Measurements from ENCODE around the gene PCDHGA9.
"Not testable (repeated sequence)": the region's sequence is repeated elsewhere in the genome, so short reads cannot be mapped to it uniquely, and the experiment has no call there.

PCDHGA9 gene

GRCh38 chr5:141414548-141415274, 12.1 kb downstream of the PCDHGA9 start:
- DNase-seq: not testable (repeated sequence)

- not testable (repeated sequence) for DNase-seq
These were observed 12.7 kb downstream of the PCDHGA9 start for GRCh38 chr5:141415275-141415618.

GRCh38 chr5:141417494-141418172, 15.1 kb downstream of the PCDHGA9 start, which contains the start of gene PCDHGB7:
Gene PCDHGB7, plus strand, starts transcription at chr5:141417677. Its CDS starts 183 bp downstream, at chr5:141417860.
- DNase-seq: not testable (repeated sequence)

GRCh38 chr5:141419074-141419880, 16.7 kb downstream of the PCDHGA9 start:
- no peak for DNase-seq

- DNase-seq: no peak
These were observed 18.4 kb downstream of the PCDHGA9 start, which contains the start of gene PCDHGA11 for GRCh38 chr5:141420855-141421488. Gene PCDHGA11, plus strand, starts transcription at chr5:141421051. Its CDS starts 177 bp downstream, at chr5:141421228.

GRCh38 chr5:141421489-141421855, 18.9 kb downstream of the PCDHGA9 start:
- DNase-seq: no peak

- DNase-seq: no peak
These were observed 20.2 kb downstream of the PCDHGA9 start for GRCh38 chr5:141422742-141423291.

GRCh38 chr5:141427783-141428426, 25.3 kb downstream of the PCDHGA9 start:
- DNase-seq: no peak

- DNase-seq: no peak
These were observed 27.9 kb downstream of the PCDHGA9 start, which contains the start of gene PCDHGA12 for GRCh38 chr5:141430332-141431113. Gene PCDHGA12, plus strand, starts transcription at chr5:141430507. Its CDS starts 253 bp downstream, at chr5:141430760.

- no peak for DNase-seq
These were observed 28.7 kb downstream of the PCDHGA9 start for GRCh38 chr5:141431286-141431685.

GRCh38 chr5:141432308-141432707, 29.7 kb downstream of the PCDHGA9 start:
- not testable (repeated sequence) for DNase-seq

GRCh38 chr5:141432726-141433125, 30.1 kb downstream of the PCDHGA9 start:
- not testable (repeated sequence) for DNase-seq

GRCh38 chr5:141434006-141434405, 31.4 kb downstream of the PCDHGA9 start:
- DNase-seq: no peak

- no peak for DNase-seq
These were observed 34.6 kb downstream of the PCDHGA9 start for GRCh38 chr5:141437221-141437620.

GRCh38 chr5:141439411-141440141, 37.0 kb downstream of the PCDHGA9 start:
- DNase-seq: no peak

GRCh38 chr5:141440341-141440740, 37.8 kb downstream of the PCDHGA9 start:
- no peak for DNase-seq

GRCh38 chr5:141441571-141442170, 39.1 kb downstream of the PCDHGA9 start:
- no peak for DNase-seq
